ENCODE results near the gene ZNG1F.
"Not testable (repeated sequence)": the region's sequence is repeated elsewhere in the genome, so short reads cannot be mapped to it uniquely, and the experiment has no call there.

GRCh38 chr9:41124250-41125108 is 64.6 kb downstream of the ZNG1F start:
- TF ChIP-seq CTCF, EP300, POLR2A (IDR thresholded peaks at IDR 0.05): not testable (repeated sequence)

Measured in tibial nerve (tissue), 4 donors.